Gastrocnemius medialis (tissue), 4 donors: ENCODE measurements around the gene OR1D5.

Experiments used
- CTCF ChIP-seq, 5 experiments: fragments of 450-650 bp in 3 of 5; fragments of 200-600 bp in 2 of 5; sonication (generic) in 2 of 5; IDR thresholded peaks in 4 of 5; conservative IDR thresholded peaks in 1 of 5; 1 replicate in 4 of 5; 2 replicates in 1 of 5; pipeline ENCODE4 v1.5.1; 2016 to 2019; ENCODE audit warnings: antibody characterized with exemption in 5 of 5, mild to moderate bottlenecking in 3 of 5, moderate library complexity in 3 of 5
- POLR2A ChIP-seq, 2 donors: fragments of 450-650 bp; IDR thresholded peaks; one replicate each; pipeline ENCODE4 v1.6.1; 2017; ENCODE audit warnings: antibody characterized with exemption in 2 of 2, mild to moderate bottlenecking in 2 of 2, moderate library complexity in 2 of 2

- TF ChIP-seq CTCF (IDR thresholded peaks at IDR 0.05 in 4 of 5, conservative IDR thresholded peaks at IDR 0.05 in 1 of 5) (no peak), POLR2A (IDR thresholded peaks at IDR 0.05) (no peak)
Observed at GRCh38 chr17:3019761-3020160, 43.6 kb downstream of the OR1D5 start.
